ENCODE data around the gene DCHS1. TPM values are rescaled to one million over a fixed set of nuclear protein-coding genes. Genes with fewer than 3 reads are reported as not detected.
A peak's percentile ranks its signal among the peaks of the same experiment; 100 is the strongest.

The DCHS1 gene
- total RNA-seq, 1 donor, result 3.8 TPM

- H3K9me3 ChIP-seq (ENCODE audit: low read depth, low read length), result no peaks in the 10 kb centered on the region
- peaks cover 20% of the 10 kb centered on the region for H3K4me1 ChIP-seq (ENCODE audit: insufficient read depth, low read length)
- peak overlapping the region; percentile 99 for H3K4me3 ChIP-seq (ENCODE audit: low read length)
- no peaks in the 10 kb centered on the region for H3K27me3 ChIP-seq (ENCODE audit: insufficient read depth, low read length)
Measured at GRCh38 chr11:6682591-6682935, 27.0 kb upstream of the DCHS1 start.

- peak overlapping the region; percentile 99 for H3K4me3 ChIP-seq (ENCODE audit: low read length)
- no peaks in the 10 kb centered on the region for H3K9me3 ChIP-seq (ENCODE audit: low read depth, low read length)
- H3K4me1 ChIP-seq (ENCODE audit: insufficient read depth, low read length), result peaks cover 20% of the 10 kb centered on the region
- no peaks in the 10 kb centered on the region for H3K27me3 ChIP-seq (ENCODE audit: insufficient read depth, low read length)
Measured at GRCh38 chr11:6681949-6682348, 26.3 kb upstream of the DCHS1 start.

GRCh38 chr11:6681505-6681904 is 25.9 kb upstream of the DCHS1 start:
- Histone ChIP-seq H3K4me3 (ENCODE audit: low read length) (no peak overlapping the region), H3K4me1 (ENCODE audit: insufficient read depth, low read length) (peaks cover 20% of the 10 kb centered on the region), H3K9me3 (ENCODE audit: low read depth, low read length) (no peaks in the 10 kb centered on the region), H3K27me3 (ENCODE audit: insufficient read depth, low read length) (no peaks in the 10 kb centered on the region)

- peaks cover 18% of the 10 kb centered on the region for H3K4me1 ChIP-seq (ENCODE audit: insufficient read depth, low read length)
Measured at GRCh38 chr11:6677018-6677417, 21.4 kb upstream of the DCHS1 start.

GRCh38 chr11:6674862-6675261 is 19.3 kb upstream of the DCHS1 start:
- Histone ChIP-seq H3K9me3 (ENCODE audit: low read depth, low read length) (no peaks in the 10 kb centered on the region), H3K27me3 (ENCODE audit: insufficient read depth, low read length) (no peaks in the 10 kb centered on the region), H3K4me1 (ENCODE audit: insufficient read depth, low read length) (peaks cover 15% of the 10 kb centered on the region), H3K4me3 (ENCODE audit: low read length) (no peak overlapping the region)

More at GRCh38 chr11:6677018-6677417, 21.4 kb upstream of the DCHS1 start:
- H3K9me3 ChIP-seq (ENCODE audit: low read depth, low read length), result no peaks in the 10 kb centered on the region
- H3K4me3 ChIP-seq (ENCODE audit: low read length), result no peak overlapping the region
- no peaks in the 10 kb centered on the region for H3K27me3 ChIP-seq (ENCODE audit: insufficient read depth, low read length)

- Histone ChIP-seq H3K27me3 (ENCODE audit: insufficient read depth, low read length) (no peaks in the 10 kb centered on the region), H3K9me3 (ENCODE audit: low read depth, low read length) (no peaks in the 10 kb centered on the region), H3K4me3 (ENCODE audit: low read length) (no peak overlapping the region), H3K4me1 (ENCODE audit: insufficient read depth, low read length) (peaks cover 15% of the 10 kb centered on the region)
Measured at GRCh38 chr11:6674219-6674597, 18.6 kb upstream of the DCHS1 start.

- Histone ChIP-seq H3K4me3 (ENCODE audit: low read length) (no peak overlapping the region), H3K4me1 (ENCODE audit: insufficient read depth, low read length) (peaks cover 15% of the 10 kb centered on the region), H3K9me3 (ENCODE audit: low read depth, low read length) (no peaks in the 10 kb centered on the region), H3K27me3 (ENCODE audit: insufficient read depth, low read length) (no peaks in the 10 kb centered on the region)
Measured at GRCh38 chr11:6673523-6674218, 18.1 kb upstream of the DCHS1 start.

GRCh38 chr11:6671991-6672390 is 16.4 kb upstream of the DCHS1 start:
- Histone ChIP-seq H3K9me3 (ENCODE audit: low read depth, low read length) (no peaks in the 10 kb centered on the region), H3K4me3 (ENCODE audit: low read length) (no peak overlapping the region), H3K27me3 (ENCODE audit: insufficient read depth, low read length) (no peaks in the 10 kb centered on the region), H3K4me1 (ENCODE audit: insufficient read depth, low read length) (peaks cover 24% of the 10 kb centered on the region)

- Histone ChIP-seq H3K4me3 (ENCODE audit: low read length) (no peak overlapping the region), H3K9me3 (ENCODE audit: low read depth, low read length) (no peaks in the 10 kb centered on the region), H3K27me3 (ENCODE audit: insufficient read depth, low read length) (no peaks in the 10 kb centered on the region), H3K4me1 (ENCODE audit: insufficient read depth, low read length) (peaks cover 24% of the 10 kb centered on the region)
Measured at GRCh38 chr11:6670202-6670830, 14.7 kb upstream of the DCHS1 start.

GRCh38 chr11:6667733-6668374 is 12.2 kb upstream of the DCHS1 start:
- H3K4me3 ChIP-seq (ENCODE audit: low read length), result no peak overlapping the region
- peaks cover 17% of the 10 kb centered on the region for H3K4me1 ChIP-seq (ENCODE audit: insufficient read depth, low read length)
- no peaks in the 10 kb centered on the region for H3K27me3 ChIP-seq (ENCODE audit: insufficient read depth, low read length)
- no peaks in the 10 kb centered on the region for H3K9me3 ChIP-seq (ENCODE audit: low read depth, low read length)

- Histone ChIP-seq H3K4me1 (ENCODE audit: insufficient read depth, low read length) (peaks cover 17% of the 10 kb centered on the region), H3K27me3 (ENCODE audit: insufficient read depth, low read length) (no peaks in the 10 kb centered on the region)
Measured at GRCh38 chr11:6666302-6667183, 10.9 kb upstream of the DCHS1 start.

GRCh38 chr11:6664551-6664950 is 8.9 kb upstream of the DCHS1 start:
- Histone ChIP-seq H3K27me3 (ENCODE audit: insufficient read depth, low read length) (no peaks in the 10 kb centered on the region), H3K4me1 (ENCODE audit: insufficient read depth, low read length) (peaks cover 8% of the 10 kb centered on the region), H3K9me3 (ENCODE audit: low read depth, low read length) (no peaks in the 10 kb centered on the region), H3K4me3 (ENCODE audit: low read length) (no peak overlapping the region)

More at GRCh38 chr11:6666302-6667183, 10.9 kb upstream of the DCHS1 start:
- no peak overlapping the region for H3K4me3 ChIP-seq (ENCODE audit: low read length)
- no peaks in the 10 kb centered on the region for H3K9me3 ChIP-seq (ENCODE audit: low read depth, low read length)

GRCh38 chr11:6663794-6664469 is 8.3 kb upstream of the DCHS1 start:
- Histone ChIP-seq H3K4me3 (ENCODE audit: low read length) (no peak overlapping the region), H3K4me1 (ENCODE audit: insufficient read depth, low read length) (peaks cover 8% of the 10 kb centered on the region), H3K27me3 (ENCODE audit: insufficient read depth, low read length) (no peaks in the 10 kb centered on the region), H3K9me3 (ENCODE audit: low read depth, low read length) (no peaks in the 10 kb centered on the region)

- Histone ChIP-seq H3K4me1 (ENCODE audit: insufficient read depth, low read length) (no peaks in the 10 kb centered on the region), H3K9me3 (ENCODE audit: low read depth, low read length) (no peaks in the 10 kb centered on the region), H3K27me3 (ENCODE audit: insufficient read depth, low read length) (peaks cover 10% of the 10 kb centered on the region), H3K4me3 (ENCODE audit: low read length) (no peak overlapping the region)
Measured at GRCh38 chr11:6660712-6661111, 5.1 kb upstream of the DCHS1 start.

All from mononuclear cell (primary cell).